ENCODE measurements around the gene XXYLT1. TPM values are rescaled to one million over a fixed set of nuclear protein-coding genes. Genes with fewer than 3 reads are reported as not detected.

XXYLT1 gene
- total RNA-seq, 4 donors from 2014 or later = 9.8 to 14.6 (median 13.9) TPM

DNA sequence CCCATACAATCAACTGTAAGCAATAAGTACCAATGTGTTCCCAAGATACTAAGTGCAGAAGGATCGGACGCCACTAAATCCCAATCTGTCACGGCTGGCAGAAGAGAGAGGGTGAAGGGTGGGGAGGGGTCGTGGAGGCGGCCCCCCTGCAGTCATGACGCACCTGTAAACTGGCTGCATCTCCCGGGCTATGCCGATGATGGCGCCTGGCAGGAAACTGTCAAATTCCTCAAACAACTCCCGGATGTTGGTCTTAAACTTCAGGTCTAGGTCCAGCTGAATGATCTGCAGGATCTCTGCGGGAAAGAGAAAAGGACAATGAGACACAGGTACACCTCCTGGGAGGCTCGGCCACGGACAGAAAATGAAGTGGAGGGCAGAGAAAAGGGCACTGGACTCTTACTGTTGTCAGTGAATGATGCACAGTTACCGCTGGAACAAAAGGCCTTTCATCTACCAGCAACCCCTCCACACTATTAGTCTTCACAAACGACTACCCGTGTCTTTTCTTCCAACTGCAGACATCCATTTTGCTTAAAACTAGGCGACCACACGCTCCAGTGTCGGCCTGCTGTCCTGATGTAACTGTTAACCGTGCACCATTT, 114.6 kb downstream of the XXYLT1 start:
- TF ChIP-seq, protein P1, sequence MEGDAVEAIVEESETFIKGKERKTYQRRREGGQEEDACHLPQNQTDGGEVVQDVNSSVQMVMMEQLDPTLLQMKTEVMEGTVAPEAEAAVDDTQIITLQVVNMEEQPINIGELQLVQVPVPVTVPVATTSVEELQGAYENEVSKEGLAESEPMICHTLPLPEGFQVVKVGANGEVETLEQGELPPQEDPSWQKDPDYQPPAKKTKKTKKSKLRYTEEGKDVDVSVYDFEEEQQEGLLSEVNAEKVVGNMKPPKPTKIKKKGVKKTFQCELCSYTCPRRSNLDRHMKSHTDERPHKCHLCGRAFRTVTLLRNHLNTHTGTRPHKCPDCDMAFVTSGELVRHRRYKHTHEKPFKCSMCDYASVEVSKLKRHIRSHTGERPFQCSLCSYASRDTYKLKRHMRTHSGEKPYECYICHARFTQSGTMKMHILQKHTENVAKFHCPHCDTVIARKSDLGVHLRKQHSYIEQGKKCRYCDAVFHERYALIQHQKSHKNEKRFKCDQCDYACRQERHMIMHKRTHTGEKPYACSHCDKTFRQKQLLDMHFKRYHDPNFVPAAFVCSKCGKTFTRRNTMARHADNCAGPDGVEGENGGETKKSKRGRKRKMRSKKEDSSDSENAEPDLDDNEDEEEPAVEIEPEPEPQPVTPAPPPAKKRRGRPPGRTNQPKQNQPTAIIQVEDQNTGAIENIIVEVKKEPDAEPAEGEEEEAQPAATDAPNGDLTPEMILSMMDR (IDR thresholded peaks at IDR 0.05) = no peak
- no peak for TF ChIP-seq POLR2A (IDR thresholded peaks at IDR 0.05)
- WGBS, 2 donors = 87% methylated on average over 20 of the region's 20 CpGs
- no peak for DNase-seq
- Histone ChIP-seq H3K4me1 (peaks cover 23 to 47% of the 10 kb centered on the region in 2 donors), H3K36me3 (no peaks in the 10 kb centered on the region), H3K27ac (peak overlapping the region in 1 of 3 donors; percentile 86), H3K9me3 (no peaks in the 10 kb centered on the region), H3K4me3 (replicated peaks in 1 of 3) (no peak overlapping the region), H3K27me3 (no peaks in the 10 kb centered on the region)
- intact Hi-C loops (cut with DNase I) = no loop called here

DNA sequence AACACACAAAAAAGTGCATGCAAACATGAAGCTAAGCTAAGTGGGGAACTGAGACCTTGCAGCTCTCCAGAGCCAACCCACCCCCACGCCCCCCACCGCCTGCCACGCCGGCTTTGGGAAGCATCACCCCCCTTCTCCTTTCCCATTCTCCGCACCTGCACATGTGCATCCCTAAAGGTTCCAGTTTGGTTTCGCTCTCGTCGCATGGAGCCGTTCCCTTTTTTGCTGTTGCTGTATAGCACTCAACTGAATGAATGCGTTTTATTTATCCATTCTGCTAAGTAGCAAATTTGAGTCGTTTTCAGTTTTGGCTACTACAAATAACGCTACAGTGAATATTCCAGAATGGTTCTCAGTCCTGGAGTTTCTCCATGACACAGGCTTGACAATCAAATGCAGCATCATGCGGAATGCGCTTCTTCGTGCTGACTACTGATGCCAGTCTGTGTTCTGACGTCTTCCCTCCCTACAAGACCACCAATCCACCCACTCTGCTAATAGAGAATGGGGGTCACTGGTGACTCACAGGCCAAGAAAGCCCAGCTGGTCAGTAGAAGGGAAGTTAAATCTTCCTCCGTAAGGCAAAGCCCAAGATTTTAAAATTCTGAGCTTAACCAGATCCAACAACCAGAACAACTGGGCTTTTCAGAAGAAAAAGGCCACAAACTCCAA, 115.3 kb downstream of the XXYLT1 start:
- no peak for TF ChIP-seq POLR2A (IDR thresholded peaks at IDR 0.05)
- TF ChIP-seq, protein P1 (IDR thresholded peaks at IDR 0.05) = no peak
- Histone ChIP-seq H3K27ac (peak overlapping the region; percentile 80 to 86 (median 80)), H3K4me3 (replicated peaks in 1 of 3) (no peak overlapping the region), H3K27me3 (no peaks in the 10 kb centered on the region), H3K4me1 (peaks cover 23 to 50% of the 10 kb centered on the region in 2 donors), H3K9me3 (no peaks in the 10 kb centered on the region), H3K36me3 (no peaks in the 10 kb centered on the region)
- 77 to 86% methylated on average over 17 of the region's 17 CpGs for WGBS, 2 donors
- intact Hi-C loops (cut with DNase I) = no loop called here
- DNase-seq = no peak

DNA sequence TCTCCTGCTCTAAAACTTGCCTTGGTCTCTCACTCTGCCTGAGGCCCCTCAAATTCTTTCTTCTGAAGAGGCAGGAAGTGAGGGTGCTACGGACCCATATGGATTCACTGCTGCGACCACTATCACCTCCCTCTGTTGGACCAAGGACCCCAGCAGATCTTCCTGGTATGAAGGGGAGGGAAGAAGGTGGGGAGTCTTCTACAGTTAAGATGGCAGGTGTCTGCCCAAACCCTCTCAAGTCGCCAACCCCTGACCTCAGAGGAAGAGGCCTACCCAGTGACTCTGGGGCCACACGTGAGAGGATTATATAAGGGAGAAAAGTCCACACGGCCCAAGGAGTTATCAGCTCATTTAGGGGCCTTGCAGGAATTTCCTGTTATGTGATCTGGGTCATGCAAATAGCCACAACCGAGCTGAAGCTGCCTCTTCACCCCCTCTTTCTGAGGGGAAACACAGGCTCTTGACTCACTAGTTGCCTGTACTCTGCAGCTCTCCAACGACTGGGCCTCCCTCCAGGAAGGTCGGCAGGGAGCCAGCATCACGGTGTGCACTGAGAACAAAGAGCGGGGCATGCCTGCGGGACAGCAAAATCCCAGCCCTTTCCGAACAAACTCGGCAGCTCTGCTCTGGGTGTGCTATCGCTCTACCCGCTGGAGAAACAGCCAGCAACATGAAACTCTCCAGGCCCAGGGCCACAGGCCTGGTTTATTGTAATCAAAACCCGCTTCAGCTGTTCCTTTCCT, 116.0 kb downstream of the XXYLT1 start:
- no peaks in the 10 kb centered on the region for H3K27me3 ChIP-seq
- TF ChIP-seq POLR2A (IDR thresholded peaks at IDR 0.05) = no peak
- TF ChIP-seq, protein P1 (IDR thresholded peaks at IDR 0.05) = no peak
- peak overlapping the region; percentile 80 to 86 (median 80) for H3K27ac ChIP-seq
- intact Hi-C loops (cut with DNase I) = no loop called here
- no peak overlapping the region for H3K4me3 ChIP-seq (replicated peaks in 1 of 3)
- H3K36me3 ChIP-seq = no peaks in the 10 kb centered on the region
- no peaks in the 10 kb centered on the region for H3K9me3 ChIP-seq
- DNase-seq = peak; percentile 97 to 99
- peaks cover 23 to 44% of the 10 kb centered on the region in 2 donors for H3K4me1 ChIP-seq
- WGBS, 2 donors = 21 to 22% methylated on average over 16 of the region's 16 CpGs

DNA sequence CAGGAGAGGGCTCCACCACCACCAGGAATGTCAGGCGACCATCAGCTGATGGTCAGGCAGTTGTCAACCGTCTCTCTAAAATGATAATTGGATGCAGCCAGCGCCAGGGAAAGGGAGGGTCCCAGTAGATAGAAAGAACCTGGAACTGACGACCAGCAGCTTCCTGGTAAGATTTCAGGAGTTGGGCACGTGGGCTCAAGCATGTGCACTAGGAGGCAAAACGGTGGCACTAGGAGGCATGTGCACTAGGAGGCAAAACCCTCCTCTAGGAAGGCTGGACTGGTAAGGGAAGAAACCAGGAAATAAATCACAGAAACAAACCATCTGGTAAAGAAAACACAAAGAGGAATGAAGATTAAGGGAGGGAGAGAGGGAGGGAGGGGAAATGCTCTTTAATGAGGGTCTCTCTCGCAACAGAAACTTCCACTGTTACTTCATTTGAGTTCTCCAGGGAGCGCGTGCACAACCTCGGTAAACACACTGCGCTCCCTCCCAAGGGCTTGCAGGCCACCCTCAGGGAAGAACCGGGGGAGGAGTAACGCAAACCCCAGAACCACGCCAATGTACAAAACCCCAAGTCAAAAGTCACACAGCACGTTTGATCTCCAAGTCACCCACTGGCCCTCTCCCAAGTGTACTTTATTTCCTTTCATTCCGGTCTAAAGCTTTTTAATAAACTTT, 116.7 kb downstream of the XXYLT1 start:
- peak overlapping the region; percentile 80 to 86 (median 80) for H3K27ac ChIP-seq
- DNase-seq = peak; percentile 22 to 24
- intact Hi-C loops (cut with DNase I) = no loop called here
- H3K36me3 ChIP-seq = no peaks in the 10 kb centered on the region
- 53 to 57% methylated on average over 16 of the region's 16 CpGs for WGBS, 2 donors
- no peaks in the 10 kb centered on the region for H3K27me3 ChIP-seq
- H3K4me3 ChIP-seq (replicated peaks in 1 of 3) = no peak overlapping the region
- TF ChIP-seq POLR2A (IDR thresholded peaks at IDR 0.05) = no peak
- peaks cover 23 to 38% of the 10 kb centered on the region in 2 donors for H3K4me1 ChIP-seq
- H3K9me3 ChIP-seq = no peaks in the 10 kb centered on the region

DNA sequence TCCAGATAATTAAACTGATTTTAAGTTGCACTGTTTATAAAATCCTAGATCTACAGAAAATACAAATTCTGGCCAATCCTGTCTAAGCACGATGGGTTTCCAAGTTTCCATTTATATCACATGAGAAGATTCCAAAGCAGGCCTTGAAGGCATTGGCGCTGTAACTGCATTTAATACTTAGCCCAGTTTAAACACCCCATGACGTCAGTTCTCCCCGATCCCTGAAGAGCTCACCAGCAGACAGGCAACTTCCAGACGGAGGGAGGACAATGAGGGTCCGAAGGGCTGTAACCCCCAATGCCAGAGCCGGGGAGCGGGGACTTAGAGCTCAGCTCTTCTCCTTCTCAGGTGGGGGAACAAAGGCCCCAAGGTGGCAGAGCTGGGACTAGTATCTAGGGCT, 117.3 kb downstream of the XXYLT1 start:
- no peaks in the 10 kb centered on the region for H3K36me3 ChIP-seq
- intact Hi-C loops (cut with DNase I) = no loop called here
- no peaks in the 10 kb centered on the region for H3K9me3 ChIP-seq
- TF ChIP-seq, protein P1 (IDR thresholded peaks at IDR 0.05) = no peak
- TF ChIP-seq POLR2A (IDR thresholded peaks at IDR 0.05) = no peak
- H3K4me1 ChIP-seq = peaks cover 23 to 38% of the 10 kb centered on the region in 2 donors
- WGBS, 2 donors = 79 to 85% methylated on average over 8 of the region's 8 CpGs
- H3K27ac ChIP-seq = peak overlapping the region; percentile 80 to 86 (median 80)
- H3K4me3 ChIP-seq (replicated peaks in 1 of 3) = no peak overlapping the region
- no peaks in the 10 kb centered on the region for H3K27me3 ChIP-seq
- DNase-seq = no peak
